CD4-positive, alpha-beta T cell treated with Interleukin-6 at 100 ng/mL for 8 hours (primary cell): ENCODE measurements around the gene ADGRA1.
"Not testable (repeated sequence)": the region's sequence is repeated elsewhere in the genome, so short reads cannot be mapped to it uniquely, and the experiment has no call there.

Source experiments
- DNase-seq: peaks from one replicate; pipeline ENCODE4 v3.0.0-alpha.2; 2020; ENCODE audit warnings: mixed read lengths, low spot score

Gene ADGRA1

GRCh38 chr10:133128126-133129070 lies 40.7 kb downstream of the ADGRA1 start:
- no peak for DNase-seq

GRCh38 chr10:133129071-133129858 lies 41.5 kb downstream of the ADGRA1 start:
- DNase-seq, result no peak

- no peak for DNase-seq
These were observed 42.3 kb downstream of the ADGRA1 start for GRCh38 chr10:133129859-133130495.

- DNase-seq, result no peak
These were observed 42.9 kb downstream of the ADGRA1 start for GRCh38 chr10:133130602-133131001.

GRCh38 chr10:133131053-133131452 lies 43.3 kb downstream of the ADGRA1 start:
- no peak for DNase-seq

GRCh38 chr10:133131734-133132472 lies 44.2 kb downstream of the ADGRA1 start:
- DNase-seq, result no peak

GRCh38 chr10:133132473-133133291 lies 45.0 kb downstream of the ADGRA1 start:
- DNase-seq, result no peak

- DNase-seq, result no peak
These were observed 45.9 kb downstream of the ADGRA1 start for GRCh38 chr10:133133471-133134231.

- DNase-seq, result no peak
These were observed 46.8 kb downstream of the ADGRA1 start for GRCh38 chr10:133134411-133135115.

GRCh38 chr10:133135116-133135465 lies 47.4 kb downstream of the ADGRA1 start:
- DNase-seq, result no peak

DNA sequence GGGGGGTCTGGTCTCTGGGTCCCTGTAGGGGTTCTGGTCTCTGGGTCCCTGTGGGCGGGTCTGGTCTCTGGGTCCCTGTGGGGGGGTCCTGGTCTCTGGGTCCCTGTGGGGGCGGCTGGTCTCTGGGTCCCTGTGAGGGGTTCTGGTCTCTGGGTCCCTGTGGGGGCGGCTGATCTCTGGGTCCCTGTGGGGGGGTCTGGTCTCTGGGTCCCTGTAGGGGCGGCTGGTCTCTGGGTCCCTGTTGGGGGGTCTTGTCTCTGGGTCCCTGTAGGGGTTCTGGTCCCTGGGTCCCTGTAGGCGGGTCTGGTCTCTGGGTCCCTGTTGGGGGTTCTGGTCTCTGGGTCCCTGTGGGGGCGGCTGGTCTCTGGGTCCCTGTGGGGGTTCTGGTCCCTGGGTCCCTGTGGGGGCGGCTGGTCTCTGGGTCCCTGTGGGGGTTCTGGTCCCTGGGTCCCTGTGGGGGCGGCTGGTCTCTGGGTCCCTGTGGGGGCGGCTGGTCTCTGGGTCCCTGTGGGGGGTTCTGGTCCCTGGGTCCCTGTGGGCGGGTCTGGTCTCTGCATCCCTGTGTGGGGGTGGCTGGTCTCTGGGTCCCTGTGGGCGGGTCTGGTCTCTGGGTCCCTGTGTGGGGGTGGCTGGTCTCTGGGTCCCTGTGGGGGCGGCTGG lies 49.9 kb downstream of the ADGRA1 start:
- DNase-seq, result not testable (repeated sequence)

- DNase-seq, result no peak
These were observed 51.9 kb downstream of the ADGRA1 start for GRCh38 chr10:133139551-133140065.

DNA sequence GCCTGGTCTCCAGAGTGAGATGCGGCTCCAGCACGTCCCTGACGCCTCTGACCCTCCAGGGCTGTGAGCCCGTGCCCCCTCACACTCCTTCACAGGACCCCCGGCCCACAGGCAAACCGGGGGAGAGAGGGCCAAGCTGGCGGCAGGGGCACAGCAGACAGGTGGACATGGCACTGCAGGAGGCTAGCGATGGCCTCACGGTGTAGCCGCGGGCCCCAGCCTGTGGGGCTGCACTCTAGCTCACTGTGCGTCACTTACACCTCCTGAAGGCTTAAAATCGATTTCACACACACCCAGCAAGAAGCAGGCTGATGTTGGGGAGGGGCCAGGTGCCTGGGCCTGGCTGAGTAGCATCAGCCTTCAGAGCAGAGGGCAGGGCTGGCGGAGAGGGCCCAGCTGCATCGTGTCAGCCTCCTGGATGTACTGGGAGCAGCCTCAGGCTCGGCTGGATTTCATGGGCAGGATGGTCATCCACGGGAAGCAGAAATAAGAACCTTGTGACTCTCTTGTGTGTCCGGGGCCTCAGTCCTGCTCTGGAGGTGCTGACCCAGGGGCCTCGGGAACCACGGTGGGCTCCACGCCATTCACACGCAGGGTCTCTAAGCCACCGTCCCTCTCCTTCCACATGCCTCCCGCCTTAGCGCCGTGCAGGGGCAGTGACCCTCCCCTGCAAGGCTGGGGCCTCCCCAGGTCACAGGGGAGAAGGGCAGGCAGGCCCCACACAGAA lies 52.9 kb downstream of the ADGRA1 start:
- DNase-seq, result no peak

GRCh38 chr10:133141144-133141957 lies 53.6 kb downstream of the ADGRA1 start:
- DNase-seq, result no peak

GRCh38 chr10:133141958-133142340 lies 54.2 kb downstream of the ADGRA1 start:
- DNase-seq, result no peak

DNA sequence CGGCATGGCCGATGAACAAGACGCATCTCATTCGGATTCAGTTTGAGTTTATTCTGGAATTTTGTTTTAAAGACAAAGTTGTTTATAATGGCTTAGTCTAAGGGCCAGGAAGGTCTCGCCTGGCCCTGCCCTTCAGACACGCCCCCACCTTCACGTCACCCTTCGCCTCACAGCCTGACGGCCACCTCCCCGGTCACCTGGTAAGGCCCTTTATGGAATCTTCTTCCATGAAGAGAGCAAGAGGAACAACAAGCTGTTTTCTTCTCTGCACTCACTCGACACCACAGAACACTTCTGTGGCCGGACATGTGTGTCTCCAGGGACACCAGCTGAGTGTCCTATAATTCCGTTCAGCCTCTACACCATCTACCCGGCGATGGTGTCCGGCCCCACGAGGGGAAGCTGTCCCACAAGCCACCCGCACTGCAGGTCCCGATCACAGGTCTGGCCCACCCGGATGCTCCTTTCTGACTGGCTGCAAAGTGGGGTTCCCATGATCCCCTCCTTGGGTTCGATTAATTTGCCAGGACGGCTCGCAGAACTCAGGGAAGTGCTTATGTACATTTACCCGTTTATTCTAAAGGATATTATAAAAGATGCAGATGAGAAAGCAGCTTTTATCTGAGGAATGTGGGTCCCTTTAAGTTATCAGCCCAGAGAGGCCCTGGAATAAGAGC lies 54.9 kb downstream of the ADGRA1 start:
- DNase-seq, result no peak

DNA sequence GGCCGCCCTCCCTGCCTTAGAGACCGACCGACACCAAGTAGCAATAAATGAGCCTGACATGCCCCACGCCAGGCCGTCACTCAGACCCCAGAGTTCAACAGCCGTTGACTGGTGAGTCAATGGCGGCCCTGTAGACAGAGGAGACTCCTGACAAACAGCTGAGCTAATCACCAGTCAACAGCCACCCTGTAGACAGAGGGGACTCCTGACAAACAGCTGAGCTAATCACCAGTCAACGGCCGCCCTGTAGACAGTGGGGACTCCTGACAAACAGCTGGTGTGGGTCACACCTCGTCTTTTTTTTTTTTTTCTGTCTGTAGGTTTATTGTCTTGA lies 55.4 kb downstream of the ADGRA1 start:
- no peak for DNase-seq
